Fibroblast of skin of left biceps (primary cell): Measurements from ENCODE around the gene ANKMY1.

Experiments
- DNase-seq, 2 experiments: peaks; one replicate each; pipeline ENCODE4 v3.0.0-alpha.2; 2013; ENCODE audit warnings: low read depth in 2 of 2

Gene ANKMY1, protein sequence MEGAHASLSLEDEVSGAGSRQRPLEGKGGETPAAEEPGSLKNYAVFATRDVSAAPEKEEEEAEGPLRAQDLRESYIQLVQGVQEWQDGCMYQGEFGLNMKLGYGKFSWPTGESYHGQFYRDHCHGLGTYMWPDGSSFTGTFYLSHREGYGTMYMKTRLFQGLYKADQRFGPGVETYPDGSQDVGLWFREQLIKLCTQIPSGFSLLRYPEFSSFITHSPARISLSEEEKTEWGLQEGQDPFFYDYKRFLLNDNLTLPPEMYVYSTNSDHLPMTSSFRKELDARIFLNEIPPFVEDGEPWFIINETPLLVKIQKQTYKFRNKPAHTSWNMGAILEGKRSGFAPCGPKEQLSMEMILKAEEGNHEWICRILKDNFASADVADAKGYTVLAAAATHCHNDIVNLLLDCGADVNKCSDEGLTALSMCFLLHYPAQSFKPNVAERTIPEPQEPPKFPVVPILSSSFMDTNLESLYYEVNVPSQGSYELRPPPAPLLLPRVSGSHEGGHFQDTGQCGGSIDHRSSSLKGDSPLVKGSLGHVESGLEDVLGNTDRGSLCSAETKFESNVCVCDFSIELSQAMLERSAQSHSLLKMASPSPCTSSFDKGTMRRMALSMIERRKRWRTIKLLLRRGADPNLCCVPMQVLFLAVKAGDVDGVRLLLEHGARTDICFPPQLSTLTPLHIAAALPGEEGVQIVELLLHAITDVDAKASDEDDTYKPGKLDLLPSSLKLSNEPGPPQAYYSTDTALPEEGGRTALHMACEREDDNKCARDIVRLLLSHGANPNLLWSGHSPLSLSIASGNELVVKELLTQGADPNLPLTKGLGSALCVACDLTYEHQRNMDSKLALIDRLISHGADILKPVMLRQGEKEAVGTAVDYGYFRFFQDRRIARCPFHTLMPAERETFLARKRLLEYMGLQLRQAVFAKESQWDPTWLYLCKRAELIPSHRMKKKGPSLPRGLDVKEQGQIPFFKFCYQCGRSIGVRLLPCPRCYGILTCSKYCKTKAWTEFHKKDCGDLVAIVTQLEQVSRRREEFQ

GRCh38 chr2:240557808-240558207 lies at the start of gene ANKMY1:
Gene ANKMY1 (minus strand): TSS chr2:240557988. CDS start chr2:240557335, 653 bp downstream.
- DNase-seq = peak in 1 of 2 experiments; percentile 21

DNA sequence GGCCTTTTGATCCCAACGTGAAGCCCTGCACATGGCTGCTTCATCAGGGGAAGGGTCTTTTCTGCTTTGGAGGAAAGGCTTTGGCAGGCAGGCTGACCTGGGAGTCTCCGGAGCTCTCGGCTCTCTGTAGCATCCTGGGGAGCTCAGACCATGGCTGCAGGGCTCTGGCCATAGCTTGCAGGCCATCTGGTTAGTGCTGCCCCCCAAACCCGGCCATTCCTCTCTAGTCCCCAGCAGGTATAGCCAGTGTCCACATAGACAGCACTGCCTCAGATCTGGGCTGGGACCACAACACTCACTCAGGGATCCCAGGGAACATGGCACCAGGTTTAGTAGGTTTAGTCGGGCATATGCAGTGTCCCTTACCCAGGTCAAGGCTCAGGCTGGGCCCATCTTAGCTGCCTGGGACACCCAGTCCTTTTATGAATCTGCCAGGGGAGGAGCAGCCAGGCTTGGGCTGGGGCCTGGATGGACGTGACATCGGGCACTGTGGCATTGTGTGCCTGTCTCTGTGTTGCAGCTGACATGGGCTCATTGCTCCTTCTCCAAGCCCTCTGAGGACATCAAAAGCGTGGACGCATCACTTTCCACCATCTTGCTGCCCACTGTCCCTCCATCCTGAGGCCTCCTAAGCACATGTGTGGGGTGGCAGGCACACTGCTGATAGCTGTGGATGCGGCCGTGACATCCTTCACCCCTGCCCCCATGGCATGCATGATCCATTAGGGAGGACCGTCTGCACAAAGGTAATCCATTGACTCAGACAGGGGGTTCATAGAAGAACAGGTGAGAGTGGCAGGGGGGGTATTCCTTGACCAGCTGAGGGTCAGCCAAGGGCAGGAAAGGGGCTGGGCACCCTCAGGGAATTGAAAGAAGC lies 48.3 kb upstream of the ANKMY1 start:
- DNase-seq = no peak

GRCh38 chr2:240604939-240605716 lies 47.3 kb upstream of the ANKMY1 start:
- no peak for DNase-seq

- no peak for DNase-seq
Measured at GRCh38 chr2:240604291-240604938, 46.6 kb upstream of the ANKMY1 start.

DNA sequence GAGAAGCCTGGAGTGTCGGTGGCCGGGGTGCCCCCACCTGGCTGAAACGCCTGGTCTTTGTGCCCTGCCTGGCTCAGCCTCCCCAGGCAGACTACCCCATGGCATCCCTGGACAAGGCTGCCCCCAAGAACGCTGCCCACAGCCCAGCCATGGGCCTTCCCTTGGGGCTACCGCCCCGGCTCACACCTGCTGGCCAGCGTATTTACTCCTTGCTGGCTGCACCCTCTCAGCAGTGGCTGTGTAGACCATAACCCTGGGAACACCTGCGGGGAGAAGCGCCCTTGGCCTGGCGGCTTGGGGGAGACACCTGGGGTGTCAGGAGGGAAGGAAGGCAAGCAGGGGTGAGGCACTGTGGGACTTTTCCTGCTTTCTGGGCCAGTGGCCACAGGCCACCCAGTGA lies 46.1 kb upstream of the ANKMY1 start:
- no peak for DNase-seq

GRCh38 chr2:240603081-240603835 lies 45.5 kb upstream of the ANKMY1 start:
- DNase-seq = no peak

GRCh38 chr2:240602266-240603050 lies 44.7 kb upstream of the ANKMY1 start:
- DNase-seq = no peak

GRCh38 chr2:240601831-240602160 lies 44.0 kb upstream of the ANKMY1 start:
- DNase-seq = no peak

DNA sequence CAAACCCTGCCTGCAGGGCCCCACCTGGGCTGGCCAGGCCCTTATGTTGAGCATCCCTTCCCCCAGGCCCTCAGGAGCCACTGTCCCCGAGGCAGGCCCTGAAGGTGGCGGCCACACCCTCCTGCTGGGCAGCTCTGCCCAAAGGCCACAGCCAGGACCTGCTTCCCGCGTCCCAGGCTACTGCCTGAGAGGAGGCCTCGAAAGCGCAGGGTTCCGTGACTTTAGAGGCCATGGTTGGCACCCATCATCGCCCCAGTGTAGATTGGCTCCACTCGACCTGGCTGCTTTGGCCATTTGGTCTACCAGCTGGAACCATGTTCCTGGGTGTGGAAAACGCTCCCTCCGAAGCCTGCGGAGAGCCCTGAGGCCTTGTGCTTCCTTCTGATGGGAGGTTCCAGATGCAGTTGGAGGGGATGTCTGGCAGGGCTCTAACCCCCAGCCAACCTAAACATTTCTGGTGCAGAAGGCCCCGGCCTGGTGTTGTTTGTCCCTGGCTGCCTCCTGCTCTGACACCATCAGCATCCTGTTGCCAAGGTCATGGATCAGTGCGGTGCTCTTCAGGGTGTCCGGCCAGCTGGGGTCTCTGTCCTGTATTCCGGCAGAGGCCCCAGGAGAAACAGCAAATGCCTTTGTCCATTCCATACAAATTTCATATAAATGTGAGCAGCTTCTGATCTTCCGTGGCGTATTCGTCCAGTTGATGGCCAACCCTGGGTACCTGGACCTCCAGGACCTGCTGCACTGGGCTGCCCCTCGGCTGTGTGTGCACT lies 43.5 kb upstream of the ANKMY1 start:
- no peak for DNase-seq

- no peak for DNase-seq
Measured at GRCh38 chr2:240600451-240600961, 42.7 kb upstream of the ANKMY1 start.

- no peak for DNase-seq
Measured at GRCh38 chr2:240599141-240599583, 41.4 kb upstream of the ANKMY1 start.

GRCh38 chr2:240598311-240598911 lies 40.6 kb upstream of the ANKMY1 start:
- no peak for DNase-seq

GRCh38 chr2:240597419-240598181 lies 39.8 kb upstream of the ANKMY1 start:
- no peak for DNase-seq

DNA sequence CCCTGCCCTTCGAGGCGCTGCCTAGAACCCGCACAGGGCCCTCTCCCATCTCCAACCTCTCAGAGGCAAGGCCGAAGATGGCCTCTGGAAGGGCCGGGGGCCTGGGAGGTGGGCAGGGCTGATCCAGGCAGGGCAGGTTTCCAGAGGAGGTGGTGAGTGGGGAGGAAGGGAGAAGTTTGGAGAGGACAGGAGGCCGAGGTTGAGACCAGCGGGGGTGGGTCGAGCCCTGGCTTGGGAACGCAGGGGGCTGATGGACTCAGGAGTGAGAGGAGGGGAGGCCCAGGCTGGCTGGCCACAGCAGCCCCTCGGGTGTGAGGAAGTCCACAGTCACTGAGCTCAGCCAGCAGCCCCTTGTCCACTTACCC lies 39.2 kb upstream of the ANKMY1 start:
- DNase-seq = no peak

DNA sequence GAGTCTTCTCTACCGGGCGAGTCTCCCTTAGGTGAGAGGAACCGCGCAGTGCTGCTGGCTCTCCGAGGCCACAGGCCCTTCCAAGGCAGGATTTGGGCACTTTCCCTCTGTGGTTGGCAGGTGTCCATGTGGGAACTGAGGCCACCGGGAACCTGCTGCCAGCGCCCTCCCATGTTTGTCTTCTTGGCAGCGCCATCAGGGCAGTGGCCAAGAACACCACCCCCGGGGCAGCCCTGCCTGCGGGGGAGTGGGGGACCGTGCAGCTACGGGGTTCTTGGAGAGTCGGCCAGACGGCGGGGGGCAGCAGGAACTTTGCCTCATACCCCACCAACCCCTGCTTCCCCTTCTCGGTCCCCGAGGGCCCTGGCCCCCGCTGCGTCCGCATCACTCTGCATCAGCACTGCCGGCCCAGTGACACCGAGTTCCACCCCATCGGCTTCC lies 38.7 kb upstream of the ANKMY1 start:
- DNase-seq = no peak

DNA sequence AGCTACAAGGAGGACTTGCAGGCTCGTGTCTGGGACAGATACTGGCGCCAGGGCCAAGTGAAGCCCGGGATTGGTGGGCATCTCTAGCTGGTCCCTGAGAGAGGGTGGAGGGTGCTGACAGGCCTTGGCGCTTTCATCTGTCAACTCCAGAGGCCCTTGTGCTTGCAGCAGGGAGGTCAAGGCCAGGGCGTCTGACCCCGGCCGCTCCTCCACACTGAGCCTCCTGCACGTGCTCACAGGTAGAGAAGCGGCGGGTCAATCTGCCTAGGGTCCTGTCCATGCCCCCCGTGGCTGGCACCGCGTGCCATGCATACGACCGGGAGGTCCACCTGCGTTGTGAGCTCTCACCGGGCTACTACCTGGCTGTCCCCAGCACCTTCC lies 38.3 kb upstream of the ANKMY1 start:
- DNase-seq = no peak
